Gastroesophageal sphincter (tissue), 4 donors: ENCODE results near the gene PLCB1. TPM values are rescaled to one million over a fixed set of nuclear protein-coding genes. Genes with fewer than 3 reads are reported as not detected.
A peak's percentile ranks its signal among the peaks of the same experiment; 100 is the strongest.

Experiments
- ATAC-seq: fragments of 150-250 bp; one replicate; pipeline ENCODE4 v1.9.1; 2016; ENCODE audit warnings: mild to moderate bottlenecking, moderate library complexity
- H3K27ac ChIP-seq, 4 donors: fragments of 200-600 bp; sonication (generic) in 3 of 4; 1 replicate in 3 of 4; 2 replicates in 1 of 4; pipeline ENCODE4 v1.5.1; 2016 to 2019
- H3K27me3 ChIP-seq: fragments of 200-600 bp; sonication (generic); one replicate; pipeline ENCODE4 v1.5.1; 2019
- H3K36me3 ChIP-seq, 2 donors: fragments of 200-600 bp; sonication (generic); one replicate each; pipeline ENCODE4 v1.5.1; 2019; ENCODE audit warnings: control low read depth in 1 of 2
- H3K4me1 ChIP-seq, 3 donors: fragments of 200-600 bp; sonication (generic); 1 replicate in 2 of 3; 2 replicates in 1 of 3; pipeline ENCODE4 v1.5.1; 2016 to 2019; ENCODE audit warnings: control low read depth in 2 of 3
- H3K4me3 ChIP-seq, 2 donors: fragments of 200-600 bp; sonication (generic); one replicate each; pipeline ENCODE4 v1.5.1; 2019; ENCODE audit warnings: mild to moderate bottlenecking in 1 of 2, moderate library complexity in 1 of 2
- H3K9me3 ChIP-seq, 3 donors: fragments of 200-600 bp; sonication (generic); one replicate each; pipeline ENCODE4 v1.5.1; 2017 to 2019; ENCODE audit warnings: control low read depth in 2 of 3
- CTCF ChIP-seq, 4 experiments: fragments of 200-600 bp in 2 of 4; fragments of 450-650 bp in 2 of 4; sonication (generic) in 1 of 4; IDR thresholded peaks; one replicate each; pipeline ENCODE4 v1.5.1; 2017 to 2019; ENCODE audit warnings: antibody characterized with exemption in 4 of 4, mild to moderate bottlenecking in 2 of 4, moderate library complexity in 2 of 4
- EP300 ChIP-seq: sonication (generic); formaldehyde crosslinking; IDR thresholded peaks from one replicate; pipeline ENCODE4 v1.6.1; 2017; ENCODE audit warnings: antibody characterized with exemption, mild to moderate bottlenecking
- POLR2A ChIP-seq, 2 donors: fragments of 450-650 bp; IDR thresholded peaks; one replicate each; pipeline ENCODE4 v1.6.1; 2017; ENCODE audit warnings: antibody characterized with exemption in 2 of 2, mild to moderate bottlenecking in 2 of 2, moderate library complexity in 1 of 2
- POLR2AphosphoS5 ChIP-seq: sonication (generic); formaldehyde crosslinking; IDR thresholded peaks from one replicate; pipeline ENCODE4 v1.6.1; 2017; ENCODE audit warnings: antibody characterized with exemption
- WGBS, 2 donors: methylation state at CpG; one replicate each; pipeline ENCODE4 v1.1.5; 2018; ENCODE audit warnings: low coverage in 1 of 2; 5-methylcytosine and 5-hydroxymethylcytosine counted together
- total RNA-seq, 4 donors: library from RNA; depleted of rRNA; stranded (reverse); fragments of >200 nt; gene quantifications; one replicate each; pipeline ENCODE4 v1.1.0, GENCODE V29; 2016

The PLCB1 gene
- total RNA-seq, 4 donors from 2014 or later: 60.8 to 104 (median 69.0) TPM

GRCh38 chr20:8579035-8579434, 447.0 kb downstream of the PLCB1 start:
- no peaks in the 10 kb centered on the region for H3K36me3 ChIP-seq
- peaks cover 0 to 22% (median 5%) of the 10 kb centered on the region in 3 donors for H3K4me1 ChIP-seq
- no peaks in the 10 kb centered on the region for H3K9me3 ChIP-seq
- H3K27ac ChIP-seq: no peak overlapping the region
- ATAC-seq: peak; percentile 55
- no peak overlapping the region for H3K4me3 ChIP-seq
- 91 to 95% methylated on average over 2 of the region's 3 CpGs for WGBS, 2 donors
- H3K27me3 ChIP-seq: no peaks in the 10 kb centered on the region
- TF ChIP-seq POLR2A (IDR thresholded peaks at IDR 0.05) (no peak), EP300 (no peak), POLR2AphosphoS5 (no peak), CTCF (IDR thresholded peaks at IDR 0.05) (no peak)

- Histone ChIP-seq H3K36me3 (no peaks in the 10 kb centered on the region), H3K4me1 (peaks cover 0 to 22% (median 5%) of the 10 kb centered on the region in 3 donors), H3K27ac (no peak overlapping the region), H3K9me3 (no peaks in the 10 kb centered on the region), H3K27me3 (no peaks in the 10 kb centered on the region), H3K4me3 (no peak overlapping the region)
- WGBS, 2 donors: 90 to 92% methylated on average over 3 of the region's 3 CpGs
- no peak for ATAC-seq
- no peak for TF ChIP-seq EP300
- no peak for TF ChIP-seq POLR2AphosphoS5
- TF ChIP-seq POLR2A (IDR thresholded peaks at IDR 0.05): no peak
- no peak for TF ChIP-seq CTCF (IDR thresholded peaks at IDR 0.05)
Measured at GRCh38 chr20:8581446-8582183, 449.5 kb downstream of the PLCB1 start.

GRCh38 chr20:8583012-8583565, 451.0 kb downstream of the PLCB1 start:
- Histone ChIP-seq H3K4me1 (peaks cover 0 to 19% (median 1%) of the 10 kb centered on the region in 3 donors), H3K27me3 (no peaks in the 10 kb centered on the region), H3K27ac (no peak overlapping the region), H3K4me3 (no peak overlapping the region), H3K9me3 (no peaks in the 10 kb centered on the region), H3K36me3 (no peaks in the 10 kb centered on the region)
- WGBS, 2 donors: 100% methylated on average over 1 of the region's 1 CpG
- ATAC-seq: no peak
- TF ChIP-seq POLR2AphosphoS5: no peak
- TF ChIP-seq EP300: no peak
- no peak for TF ChIP-seq POLR2A (IDR thresholded peaks at IDR 0.05)
- TF ChIP-seq CTCF (IDR thresholded peaks at IDR 0.05): no peak

GRCh38 chr20:8583566-8584043, 451.5 kb downstream of the PLCB1 start:
- H3K27ac ChIP-seq: no peak overlapping the region
- H3K36me3 ChIP-seq: no peaks in the 10 kb centered on the region
- no peak for ATAC-seq
- peaks cover 0 to 15% (median 0%) of the 10 kb centered on the region in 3 donors for H3K4me1 ChIP-seq
- H3K9me3 ChIP-seq: no peaks in the 10 kb centered on the region
- 85 to 94% methylated on average over 4 to 7 of the region's 7 CpGs for WGBS, 2 donors
- no peak overlapping the region for H3K4me3 ChIP-seq
- no peaks in the 10 kb centered on the region for H3K27me3 ChIP-seq
- TF ChIP-seq POLR2A (IDR thresholded peaks at IDR 0.05): no peak
- no peak for TF ChIP-seq POLR2AphosphoS5
- TF ChIP-seq EP300: no peak
- TF ChIP-seq CTCF (IDR thresholded peaks at IDR 0.05): no peak

GRCh38 chr20:8587251-8587650, 455.2 kb downstream of the PLCB1 start:
- no peaks in the 10 kb centered on the region for H3K27me3 ChIP-seq
- H3K36me3 ChIP-seq: no peaks in the 10 kb centered on the region
- H3K4me1 ChIP-seq: peaks cover 0 to 6% (median 0%) of the 10 kb centered on the region in 3 donors
- WGBS, 2 donors: 22 to 76% methylated on average over 1 of the region's 1 CpG
- H3K4me3 ChIP-seq: no peak overlapping the region
- no peaks in the 10 kb centered on the region for H3K9me3 ChIP-seq
- H3K27ac ChIP-seq: no peak overlapping the region
- no peak for ATAC-seq
- TF ChIP-seq CTCF (IDR thresholded peaks at IDR 0.05) (no peak), EP300 (no peak), POLR2A (IDR thresholded peaks at IDR 0.05) (no peak), POLR2AphosphoS5 (no peak)
